ENCODE measurements around the gene TM4SF18.

DNA sequence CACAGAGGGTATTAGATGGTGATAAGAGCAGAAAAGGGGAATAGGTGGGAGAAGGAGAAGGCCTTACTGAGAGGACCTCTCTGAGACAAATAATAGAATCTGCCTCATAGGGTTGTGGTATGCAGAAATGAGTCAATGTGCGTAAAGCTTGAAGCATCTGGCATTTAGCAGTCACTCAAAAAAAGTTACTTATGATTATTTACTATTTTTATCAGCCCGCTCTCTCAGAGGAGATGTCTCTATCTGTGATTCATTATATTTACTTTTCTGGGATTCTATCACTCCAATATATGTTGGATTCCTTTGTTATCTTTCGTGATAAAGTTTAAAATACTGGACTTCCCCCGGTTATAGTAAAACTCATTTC, 48.6 kb upstream of the TM4SF18 start:
- TF ChIP-seq CTCF (IDR thresholded peaks at IDR 0.05), result no peak
- no peak for TF ChIP-seq POLR2A (IDR thresholded peaks at IDR 0.05)
- no peak for TF ChIP-seq EP300 (IDR thresholded peaks at IDR 0.05)
- TF ChIP-seq POLR2AphosphoS5 (IDR thresholded peaks at IDR 0.05), result no peak
